GM06990 (cell line): ENCODE data around the gene TMEM167A.

Experiments
- DNase-seq: peaks from one replicate; pipeline ENCODE4 v3.0.0-alpha.2; 2011; ENCODE audit not compliant: insufficient read length; ENCODE audit errors: extremely low read depth
- H3K27me3 ChIP-seq: replicated peaks from 2 replicates; pipeline ENCODE4 v1.6.0; 2011; ENCODE audit warnings: low read length; ENCODE audit not compliant: control insufficient read depth, insufficient read depth
- H3K36me3 ChIP-seq: 2 replicates; pipeline ENCODE4 v1.5.1; 2011; ENCODE audit warnings: low read length; ENCODE audit not compliant: control insufficient read depth, insufficient read depth
- H3K4me3 ChIP-seq: replicated peaks from 2 replicates; pipeline ENCODE4 v1.5.1; 2011; ENCODE audit warnings: low read depth, mild to moderate bottlenecking, control low read depth, low read length
- CTCF ChIP-seq: IDR thresholded peaks from 2 replicates; pipeline ENCODE4 v1.5.1; 2011; ENCODE audit warnings: low read length, control low read depth, mild to moderate bottlenecking, inconsistent platforms; ENCODE audit not compliant: insufficient read depth, poor library complexity, severe bottlenecking

TMEM167A gene

GRCh38 chr5:83034036-83034435 lies 43.2 kb downstream of the TMEM167A start:
- DNase-seq = no peak
- H3K27me3 ChIP-seq = no peaks in the 10 kb centered on the region
- no peak for TF ChIP-seq CTCF

GRCh38 chr5:83031381-83031780 lies 45.8 kb downstream of the TMEM167A start:
- Histone ChIP-seq H3K36me3 (no peaks in the 10 kb centered on the region), H3K4me3 (no peak overlapping the region), H3K27me3 (no peaks in the 10 kb centered on the region)
- no peak for TF ChIP-seq CTCF
- DNase-seq = no peak

More at GRCh38 chr5:83034036-83034435, 43.2 kb downstream of the TMEM167A start:
- H3K4me3 ChIP-seq = no peak overlapping the region
- no peaks in the 10 kb centered on the region for H3K36me3 ChIP-seq

- Histone ChIP-seq H3K27me3 (no peaks in the 10 kb centered on the region), H3K4me3 (no peak overlapping the region), H3K36me3 (no peaks in the 10 kb centered on the region)
- TF ChIP-seq CTCF = no peak
- no peak for DNase-seq
These were observed 47.3 kb downstream of the TMEM167A start for GRCh38 chr5:83029912-83030311.

GRCh38 chr5:83026930-83027687 lies 50.1 kb downstream of the TMEM167A start:
- no peak for TF ChIP-seq CTCF
- DNase-seq = peak; percentile 26
- Histone ChIP-seq H3K27me3 (no peaks in the 10 kb centered on the region), H3K4me3 (no peak overlapping the region), H3K36me3 (no peaks in the 10 kb centered on the region)

DNA sequence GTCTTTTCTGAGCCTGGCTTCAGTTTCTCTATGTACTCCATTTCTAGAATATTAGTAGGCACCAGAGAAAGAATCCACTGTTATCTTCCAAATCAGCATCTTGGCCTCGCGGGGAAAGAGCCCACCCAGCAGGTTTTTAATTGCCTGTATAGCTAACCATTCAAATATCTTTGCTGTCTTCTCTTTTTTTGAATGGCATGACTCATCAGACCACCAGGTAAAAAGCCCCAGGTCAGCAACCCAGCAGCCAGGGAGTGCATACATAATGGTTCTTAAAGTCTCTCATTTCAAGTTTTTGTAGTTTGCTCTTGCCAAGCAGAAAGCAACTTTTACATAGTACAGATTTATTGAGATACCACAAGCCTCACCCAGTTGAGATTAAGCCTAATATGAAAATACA lies 50.7 kb downstream of the TMEM167A start:
- no peaks in the 10 kb centered on the region for H3K36me3 ChIP-seq
- no peak for TF ChIP-seq CTCF
- no peaks in the 10 kb centered on the region for H3K27me3 ChIP-seq
- DNase-seq = peak; percentile 24
- H3K4me3 ChIP-seq = no peak overlapping the region
